ENCODE results near the gene DOCK9. TPM values are rescaled to one million over a fixed set of nuclear protein-coding genes. Genes with fewer than 3 reads are reported as not detected.
A peak's percentile ranks its signal among the peaks of the same experiment; 100 is the strongest.

Gene DOCK9
- total RNA-seq, 6 experiments from 2014 or later = 21.8 to 30.5 (median 25.5) TPM

DNA sequence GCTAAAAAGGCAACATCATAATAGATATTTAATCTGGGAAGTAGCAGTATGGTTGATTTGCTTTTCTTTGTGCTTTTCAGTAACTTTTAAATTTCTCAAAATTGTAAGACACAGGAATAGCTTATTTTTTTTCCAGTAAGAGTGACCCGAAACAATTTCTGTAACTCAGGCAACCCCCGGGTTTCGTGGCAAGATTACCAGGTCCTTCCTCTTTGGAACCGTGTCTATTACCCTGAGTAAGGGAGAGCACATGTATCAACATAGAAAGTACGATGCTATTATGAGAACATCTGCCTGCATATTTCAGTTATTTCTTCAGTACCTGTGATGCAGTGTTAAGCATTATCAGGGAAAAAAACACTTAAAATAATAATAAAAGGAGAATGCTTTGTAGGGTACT is 64.1 kb downstream of the DOCK9 start:
- peaks cover 8% of the 10 kb centered on the region; the same call in 1 of the 2 replicates for H3K36me3 Mint-ChIP-seq (ENCODE audit: low read depth)
- peaks cover 47% of the 10 kb centered on the region for H3K4me1 Mint-ChIP-seq (ENCODE audit: low read depth)
- no peak for DNase-seq
- H3K27me3 Mint-ChIP-seq (ENCODE audit: insufficient read depth) = no peaks in the 10 kb centered on the region
- TF ChIP-seq, protein P1, sequence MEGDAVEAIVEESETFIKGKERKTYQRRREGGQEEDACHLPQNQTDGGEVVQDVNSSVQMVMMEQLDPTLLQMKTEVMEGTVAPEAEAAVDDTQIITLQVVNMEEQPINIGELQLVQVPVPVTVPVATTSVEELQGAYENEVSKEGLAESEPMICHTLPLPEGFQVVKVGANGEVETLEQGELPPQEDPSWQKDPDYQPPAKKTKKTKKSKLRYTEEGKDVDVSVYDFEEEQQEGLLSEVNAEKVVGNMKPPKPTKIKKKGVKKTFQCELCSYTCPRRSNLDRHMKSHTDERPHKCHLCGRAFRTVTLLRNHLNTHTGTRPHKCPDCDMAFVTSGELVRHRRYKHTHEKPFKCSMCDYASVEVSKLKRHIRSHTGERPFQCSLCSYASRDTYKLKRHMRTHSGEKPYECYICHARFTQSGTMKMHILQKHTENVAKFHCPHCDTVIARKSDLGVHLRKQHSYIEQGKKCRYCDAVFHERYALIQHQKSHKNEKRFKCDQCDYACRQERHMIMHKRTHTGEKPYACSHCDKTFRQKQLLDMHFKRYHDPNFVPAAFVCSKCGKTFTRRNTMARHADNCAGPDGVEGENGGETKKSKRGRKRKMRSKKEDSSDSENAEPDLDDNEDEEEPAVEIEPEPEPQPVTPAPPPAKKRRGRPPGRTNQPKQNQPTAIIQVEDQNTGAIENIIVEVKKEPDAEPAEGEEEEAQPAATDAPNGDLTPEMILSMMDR (IDR thresholded peaks at IDR 0.05) = no peak
- H3K27ac Mint-ChIP-seq = peak overlapping the region; percentile 31; the same call in 1 of the 2 replicates
- no peaks in the 10 kb centered on the region for H3K9me3 Mint-ChIP-seq
- H3K4me3 Mint-ChIP-seq = no peak overlapping the region

DNA sequence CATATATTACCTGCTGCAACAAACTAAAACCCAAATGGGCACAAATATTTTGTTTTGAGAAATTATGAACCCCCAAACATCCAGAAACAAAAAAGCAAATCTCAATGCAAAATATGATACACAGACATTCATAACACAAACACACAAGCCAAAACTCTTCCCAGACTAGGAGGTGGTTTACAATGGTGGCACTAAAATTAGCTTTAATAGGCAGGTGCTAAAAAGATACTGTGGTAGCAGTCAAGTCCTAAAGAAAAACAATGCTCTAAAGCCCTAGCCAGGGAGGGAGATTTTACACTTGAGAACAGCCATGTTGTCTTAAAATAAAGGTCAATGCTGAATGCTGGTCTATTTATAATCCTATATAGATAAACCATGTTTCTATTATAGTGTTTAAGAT is 65.0 kb downstream of the DOCK9 start:
- DNase-seq = no peak
- H3K4me3 Mint-ChIP-seq = no peak overlapping the region
- no peaks in the 10 kb centered on the region for H3K27me3 Mint-ChIP-seq (ENCODE audit: insufficient read depth)
- no peak overlapping the region for H3K27ac Mint-ChIP-seq
- peaks cover 8% of the 10 kb centered on the region; the same call in 1 of the 2 replicates for H3K36me3 Mint-ChIP-seq (ENCODE audit: low read depth)
- TF ChIP-seq, protein P1 (IDR thresholded peaks at IDR 0.05) = no peak
- H3K4me1 Mint-ChIP-seq (ENCODE audit: low read depth) = peaks cover 56% of the 10 kb centered on the region
- H3K9me3 Mint-ChIP-seq = no peaks in the 10 kb centered on the region

GRCh38 chr13:98910501-98910951 is 67.3 kb downstream of the DOCK9 start:
- H3K27me3 Mint-ChIP-seq (ENCODE audit: insufficient read depth) = no peaks in the 10 kb centered on the region; the same call in 1 of the 2 replicates
- peak overlapping the region; percentile 67 for H3K4me3 Mint-ChIP-seq
- H3K36me3 Mint-ChIP-seq (ENCODE audit: low read depth) = peaks cover 4% of the 10 kb centered on the region; the same call in 1 of the 2 replicates
- H3K4me1 Mint-ChIP-seq (ENCODE audit: low read depth) = peaks cover 49% of the 10 kb centered on the region
- TF ChIP-seq, protein P1 (IDR thresholded peaks at IDR 0.05) = no peak
- peak overlapping the region; percentile 97 for H3K27ac Mint-ChIP-seq
- peak; percentile 81 for DNase-seq
- H3K9me3 Mint-ChIP-seq = no peaks in the 10 kb centered on the region

GRCh38 chr13:98909016-98909415 is 68.8 kb downstream of the DOCK9 start:
- peaks cover 40% of the 10 kb centered on the region for H3K4me1 Mint-ChIP-seq (ENCODE audit: low read depth)
- no peaks in the 10 kb centered on the region for H3K9me3 Mint-ChIP-seq
- peaks cover 6% of the 10 kb centered on the region; the same call in 1 of the 2 replicates for H3K36me3 Mint-ChIP-seq (ENCODE audit: low read depth)
- TF ChIP-seq, protein P1 (IDR thresholded peaks at IDR 0.05) = no peak
- H3K4me3 Mint-ChIP-seq = peak overlapping the region; percentile 26; the same call in 1 of the 2 replicates
- DNase-seq = peak; percentile 15
- H3K27ac Mint-ChIP-seq = peak overlapping the region; percentile 97
- no peaks in the 10 kb centered on the region; the same call in 1 of the 2 replicates for H3K27me3 Mint-ChIP-seq (ENCODE audit: insufficient read depth)

GRCh38 chr13:98906746-98907502 is 70.9 kb downstream of the DOCK9 start:
- Mint-ChIP-seq H3K9me3 (no peaks in the 10 kb centered on the region), H3K4me1 (ENCODE audit: low read depth) (peaks cover 36% of the 10 kb centered on the region), H3K27me3 (ENCODE audit: insufficient read depth) (no peaks in the 10 kb centered on the region; the same call in 1 of the 2 replicates), H3K4me3 (no peak overlapping the region), H3K27ac (no peak overlapping the region), H3K36me3 (ENCODE audit: low read depth) (peaks cover 6% of the 10 kb centered on the region; the same call in 1 of the 2 replicates)
- DNase-seq = no peak
- TF ChIP-seq, protein P1 (IDR thresholded peaks at IDR 0.05) = no peak

Data from HFFc6 (cell line).